Adipocyte (in vitro differentiated cells): Measurements from ENCODE around the gene DPP6.

Source experiments
- DNase-seq: peaks from one replicate; pipeline ENCODE4 v3.0.0-alpha.2; 2015; ENCODE audit warnings: low read depth
- H3K27me3 ChIP-seq: replicated peaks from 2 replicates; pipeline ENCODE4 v1.7.0; 2013; ENCODE audit warnings: mild to moderate bottlenecking, low read length, moderate library complexity; ENCODE audit not compliant: control insufficient read depth, insufficient read depth
- H3K36me3 ChIP-seq: 2 replicates; pipeline ENCODE4 v1.7.0; 2013; ENCODE audit warnings: low read length, mild to moderate bottlenecking, moderate library complexity; ENCODE audit not compliant: control insufficient read depth, insufficient read depth, severe bottlenecking
- H3K4me1 ChIP-seq: 2 replicates; pipeline ENCODE4 v1.7.0; 2013; ENCODE audit warnings: mild to moderate bottlenecking, low read length, moderate library complexity; ENCODE audit not compliant: control insufficient read depth, insufficient read depth
- H3K4me3 ChIP-seq: 2 replicates; pipeline ENCODE4 v1.7.0; 2013; ENCODE audit warnings: mild to moderate bottlenecking, low read length, moderate library complexity
- H3K9ac ChIP-seq: 2 replicates; pipeline ENCODE4 v1.7.0; 2013; ENCODE audit warnings: mild to moderate bottlenecking, low read length, moderate library complexity
- H3K9me3 ChIP-seq: 2 replicates; pipeline ENCODE4 v1.7.0; 2013; ENCODE audit warnings: mild to moderate bottlenecking, low read length, moderate library complexity; ENCODE audit not compliant: control insufficient read depth

The DPP6 gene

DNA sequence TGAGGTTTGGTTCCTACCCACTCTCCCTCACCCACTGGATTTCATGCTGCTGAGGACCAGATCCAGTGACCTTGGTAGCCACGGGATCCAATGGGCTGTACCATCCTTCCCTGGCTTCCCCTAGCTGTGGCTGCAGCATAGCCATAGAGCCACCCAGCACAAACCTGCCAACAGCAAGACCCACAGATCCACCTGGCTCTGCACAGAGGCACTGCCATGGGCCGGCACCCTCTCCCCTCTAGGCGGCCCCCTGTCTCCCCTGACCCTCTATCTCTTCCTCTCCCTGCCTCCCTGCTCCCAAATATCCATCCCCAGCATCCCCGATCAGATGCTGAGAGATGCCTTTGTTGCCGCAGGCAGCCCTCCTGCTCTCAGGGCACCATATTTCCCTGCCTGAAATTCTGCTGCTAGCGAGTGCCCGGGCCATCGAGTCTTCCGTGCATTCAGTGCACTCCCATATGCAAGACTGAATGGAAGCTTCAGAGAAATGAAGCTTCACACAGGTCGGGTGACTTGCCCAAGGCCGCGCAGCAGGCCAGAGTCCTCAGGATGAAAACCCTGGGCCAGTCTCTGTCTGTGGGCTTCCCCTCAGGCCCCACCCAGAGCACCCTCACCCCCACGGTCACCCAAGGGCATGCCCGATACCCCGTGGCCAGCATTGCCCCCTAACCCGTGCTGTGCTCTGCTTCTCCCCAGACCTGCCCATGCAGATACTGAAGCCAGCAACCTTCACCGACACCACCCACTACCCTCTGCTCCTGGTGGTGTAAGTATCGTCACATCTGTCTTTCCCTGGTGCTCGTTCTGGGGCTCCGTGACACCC is 819.9 kb downstream of the DPP6 start:
- Histone ChIP-seq H3K27me3 (peaks cover 2% of the 10 kb centered on the region), H3K4me1 (no peaks in the 10 kb centered on the region), H3K4me3 (no peak overlapping the region), H3K36me3 (no peaks in the 10 kb centered on the region), H3K9me3 (no peaks in the 10 kb centered on the region), H3K9ac (no peak overlapping the region)
- DNase-seq, result no peak

DNA sequence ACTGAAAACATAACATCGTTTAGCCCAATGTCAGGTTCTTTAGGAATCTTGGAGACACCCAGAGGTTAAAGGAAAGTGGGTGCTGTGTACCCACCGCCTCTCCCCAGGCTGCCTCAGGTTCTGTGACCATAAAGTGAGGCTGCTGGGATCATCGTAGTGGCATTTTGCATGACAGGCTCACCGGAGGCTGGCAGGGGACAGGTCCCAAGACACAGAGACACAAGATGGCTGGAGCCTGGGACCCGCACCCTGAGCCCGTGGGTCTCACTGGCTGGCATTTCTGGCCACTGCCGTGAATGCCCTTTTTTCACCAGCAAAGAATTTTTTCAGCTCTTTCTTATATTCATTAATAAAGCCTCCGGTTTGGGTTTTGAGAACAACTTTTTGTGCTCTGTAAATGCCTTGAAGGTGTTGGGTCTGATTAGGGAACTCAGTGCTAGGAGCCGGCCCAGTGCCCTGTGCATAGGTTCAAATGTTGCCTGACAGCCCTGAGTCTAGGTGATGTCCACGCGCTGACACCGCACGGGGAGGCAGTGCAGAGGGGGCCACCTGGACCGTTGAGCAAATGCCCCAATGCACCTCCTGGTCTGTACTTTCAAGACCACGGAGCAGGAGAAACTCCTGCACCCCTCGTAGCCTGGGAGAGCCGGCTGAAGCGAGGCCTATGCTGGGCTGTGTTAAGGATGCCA is 820.8 kb downstream of the DPP6 start:
- Histone ChIP-seq H3K36me3 (no peaks in the 10 kb centered on the region), H3K9me3 (no peaks in the 10 kb centered on the region), H3K9ac (no peak overlapping the region), H3K27me3 (peaks cover 2% of the 10 kb centered on the region), H3K4me3 (no peak overlapping the region), H3K4me1 (no peaks in the 10 kb centered on the region)
- no peak for DNase-seq

DNA sequence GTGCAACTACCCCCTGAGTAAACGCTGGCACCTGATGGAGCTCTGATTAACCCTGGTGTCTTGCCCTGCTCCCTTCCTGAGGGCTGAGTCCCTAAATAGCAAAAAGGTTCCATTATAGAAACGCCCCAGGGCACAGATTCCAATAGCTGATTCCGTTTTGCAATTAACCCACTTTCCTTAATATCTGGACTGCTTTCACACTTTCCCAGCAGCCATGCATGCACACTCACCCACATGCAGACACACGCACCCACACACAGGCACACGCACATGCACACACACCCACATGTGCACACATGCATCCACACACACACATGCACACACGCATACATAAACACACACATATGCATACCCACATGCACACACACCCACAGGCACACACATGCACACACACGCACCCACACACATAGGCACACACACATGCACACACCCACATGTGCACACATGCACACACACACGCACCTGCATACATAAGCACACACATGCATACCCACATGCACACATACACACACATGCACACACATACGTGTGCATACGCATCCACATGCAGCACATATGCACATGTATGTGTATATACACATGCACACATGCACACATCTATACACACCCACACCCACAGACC is 821.4 kb downstream of the DPP6 start:
- no peak overlapping the region for H3K4me3 ChIP-seq
- DNase-seq, result no peak
- peaks cover 2% of the 10 kb centered on the region for H3K27me3 ChIP-seq
- no peaks in the 10 kb centered on the region for H3K9me3 ChIP-seq
- H3K9ac ChIP-seq, result no peak overlapping the region
- H3K36me3 ChIP-seq, result no peaks in the 10 kb centered on the region
- H3K4me1 ChIP-seq, result no peaks in the 10 kb centered on the region

DNA sequence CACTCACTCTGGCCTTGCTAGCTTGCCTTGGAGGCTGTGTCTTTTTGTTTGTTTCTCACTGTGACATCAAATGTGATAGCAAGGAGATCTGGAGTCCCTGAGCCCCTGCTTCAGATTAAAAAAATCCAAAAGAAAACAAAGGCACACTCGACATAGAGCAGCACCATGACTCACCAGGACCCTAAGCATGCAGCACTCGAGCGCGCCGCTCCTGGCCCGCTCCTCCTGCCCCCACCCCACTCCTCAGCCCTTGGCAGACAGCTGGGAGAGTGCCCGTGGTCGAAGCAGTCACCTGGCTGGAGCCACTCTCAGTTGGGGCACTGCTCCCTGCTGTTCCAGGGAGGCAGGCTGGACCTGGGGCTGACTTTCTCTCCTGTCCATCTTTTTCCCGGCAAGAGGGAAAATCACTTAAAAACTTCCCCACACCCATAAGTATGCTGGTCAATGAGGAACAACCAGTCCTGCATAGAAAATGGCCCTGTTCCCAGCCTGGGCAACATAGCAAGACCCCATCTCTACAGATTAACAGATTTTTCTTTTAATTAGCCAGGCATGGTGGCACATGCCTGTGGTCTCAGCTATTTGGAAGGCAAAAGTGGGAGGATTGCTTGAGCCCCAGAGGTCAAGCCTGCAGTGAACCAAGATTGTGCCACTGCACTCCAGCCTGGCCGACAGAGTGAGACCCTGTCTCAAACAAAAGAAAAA is 822.4 kb downstream of the DPP6 start:
- H3K9me3 ChIP-seq, result no peaks in the 10 kb centered on the region
- H3K4me3 ChIP-seq, result no peak overlapping the region
- H3K36me3 ChIP-seq, result no peaks in the 10 kb centered on the region
- H3K4me1 ChIP-seq, result no peaks in the 10 kb centered on the region
- no peak for DNase-seq
- H3K27me3 ChIP-seq, result peaks cover 2% of the 10 kb centered on the region
- H3K9ac ChIP-seq, result no peak overlapping the region

DNA sequence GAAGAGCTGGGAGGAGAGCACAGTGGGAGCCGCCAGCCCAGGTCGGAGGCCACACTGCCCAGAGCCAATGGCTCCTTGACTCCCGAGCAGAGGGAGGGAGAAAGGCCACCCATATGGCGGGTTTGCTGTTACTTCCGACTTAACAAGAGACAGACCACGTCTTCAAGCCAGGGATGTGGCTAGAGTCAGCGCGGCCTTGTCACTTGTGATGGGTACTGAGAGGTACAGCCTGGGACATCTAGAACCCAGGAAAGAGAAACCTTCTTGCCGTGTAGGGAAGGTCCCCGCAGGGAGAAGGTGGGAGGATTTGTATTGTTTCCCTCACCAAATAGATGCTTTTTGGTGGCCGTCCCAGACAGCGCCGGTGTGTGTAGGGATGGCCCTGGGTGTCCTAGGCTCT is 823.1 kb downstream of the DPP6 start:
- peaks cover 2% of the 10 kb centered on the region for H3K27me3 ChIP-seq
- H3K9ac ChIP-seq, result no peak overlapping the region
- no peaks in the 10 kb centered on the region for H3K9me3 ChIP-seq
- no peaks in the 10 kb centered on the region for H3K36me3 ChIP-seq
- H3K4me1 ChIP-seq, result no peaks in the 10 kb centered on the region
- no peak for DNase-seq
- no peak overlapping the region for H3K4me3 ChIP-seq

DNA sequence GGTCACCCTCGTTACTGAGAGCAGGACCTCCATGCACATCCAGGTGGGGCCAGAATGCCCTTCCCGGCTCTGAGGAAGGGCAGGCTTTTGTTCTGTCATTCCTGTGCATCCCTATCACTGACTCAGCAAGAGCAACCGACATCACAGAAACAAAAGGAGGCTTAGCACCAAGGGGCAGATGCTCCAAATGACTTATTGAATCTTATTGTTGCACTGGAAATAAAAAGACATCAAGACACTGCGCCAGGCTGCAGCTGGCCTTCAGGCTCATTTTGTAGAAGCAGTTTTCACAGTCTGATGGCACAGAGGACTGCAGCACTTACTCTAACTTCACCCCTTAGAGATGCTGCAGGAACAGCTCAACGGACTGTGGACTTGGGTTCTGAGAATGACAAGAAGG is 824.3 kb downstream of the DPP6 start:
- DNase-seq, result no peak
- Histone ChIP-seq H3K27me3 (peaks cover 2% of the 10 kb centered on the region), H3K9ac (no peak overlapping the region), H3K4me1 (no peaks in the 10 kb centered on the region), H3K36me3 (no peaks in the 10 kb centered on the region), H3K9me3 (no peaks in the 10 kb centered on the region), H3K4me3 (no peak overlapping the region)

DNA sequence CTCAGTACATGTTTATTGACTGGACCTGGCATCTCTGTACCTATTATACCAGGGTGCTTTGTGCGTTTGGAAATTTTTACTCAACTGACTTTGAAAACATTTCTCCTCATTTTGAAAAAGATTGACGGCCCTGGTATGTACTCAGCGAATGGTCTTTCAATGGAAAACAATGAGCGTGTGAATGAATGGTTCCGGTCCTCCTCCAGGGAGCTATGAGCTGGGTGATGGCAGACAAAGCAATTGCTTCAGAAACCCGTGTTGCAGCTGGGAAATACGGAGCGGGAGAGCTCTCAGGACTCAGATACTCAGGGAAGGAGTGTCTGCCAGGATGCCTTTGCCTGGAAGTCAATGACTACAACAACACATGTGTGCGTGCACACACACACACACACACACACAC is 824.8 kb downstream of the DPP6 start:
- Histone ChIP-seq H3K4me1 (no peaks in the 10 kb centered on the region), H3K9me3 (no peaks in the 10 kb centered on the region), H3K36me3 (no peaks in the 10 kb centered on the region), H3K27me3 (peaks cover 2% of the 10 kb centered on the region), H3K9ac (no peak overlapping the region), H3K4me3 (no peak overlapping the region)
- DNase-seq, result no peak

DNA sequence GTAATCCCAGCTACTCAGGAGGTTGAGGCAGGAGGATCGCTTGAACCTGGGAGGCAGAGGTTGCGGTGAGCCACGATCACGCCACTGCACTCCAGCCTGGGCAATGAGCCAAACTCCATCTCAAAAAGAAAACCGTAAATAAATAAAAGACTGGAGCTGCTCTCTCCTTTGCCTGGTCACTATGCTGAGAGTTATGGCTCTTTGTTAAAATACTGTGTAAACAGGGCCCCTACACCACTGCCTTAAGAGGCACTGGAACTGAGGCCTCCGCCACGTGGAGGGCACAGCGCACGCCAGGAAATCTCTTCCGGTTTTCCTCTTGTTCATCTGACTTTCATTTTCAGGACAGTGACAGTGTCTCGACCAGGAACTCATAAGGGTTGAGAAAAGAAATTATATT is 827.4 kb downstream of the DPP6 start:
- Histone ChIP-seq H3K4me3 (no peak overlapping the region), H3K9me3 (no peaks in the 10 kb centered on the region), H3K9ac (no peak overlapping the region), H3K36me3 (no peaks in the 10 kb centered on the region), H3K4me1 (no peaks in the 10 kb centered on the region), H3K27me3 (no peaks in the 10 kb centered on the region)
- no peak for DNase-seq

DNA sequence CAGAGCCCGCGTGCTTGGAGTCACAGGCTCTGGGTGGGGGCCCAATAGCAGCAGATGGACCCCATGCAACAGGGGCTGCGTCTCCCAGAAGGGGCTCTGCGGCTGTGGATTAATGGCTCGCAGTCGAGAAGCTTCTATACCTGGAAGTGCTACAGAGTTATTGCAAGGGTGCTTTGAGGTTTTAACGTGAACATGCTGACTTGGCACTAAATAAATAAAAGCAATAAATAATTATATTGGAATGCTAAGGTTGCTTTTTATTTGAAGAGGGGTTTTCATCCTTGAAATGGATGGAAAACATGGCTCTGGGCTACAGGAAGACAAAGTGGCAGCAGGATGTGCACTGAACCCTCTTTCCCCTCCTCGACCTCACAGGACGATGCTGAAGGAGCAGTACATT is 828.3 kb downstream of the DPP6 start:
- H3K9ac ChIP-seq, result no peak overlapping the region
- H3K4me1 ChIP-seq, result no peaks in the 10 kb centered on the region
- no peaks in the 10 kb centered on the region for H3K27me3 ChIP-seq
- no peaks in the 10 kb centered on the region for H3K9me3 ChIP-seq
- DNase-seq, result no peak
- no peaks in the 10 kb centered on the region for H3K36me3 ChIP-seq
- no peak overlapping the region for H3K4me3 ChIP-seq

DNA sequence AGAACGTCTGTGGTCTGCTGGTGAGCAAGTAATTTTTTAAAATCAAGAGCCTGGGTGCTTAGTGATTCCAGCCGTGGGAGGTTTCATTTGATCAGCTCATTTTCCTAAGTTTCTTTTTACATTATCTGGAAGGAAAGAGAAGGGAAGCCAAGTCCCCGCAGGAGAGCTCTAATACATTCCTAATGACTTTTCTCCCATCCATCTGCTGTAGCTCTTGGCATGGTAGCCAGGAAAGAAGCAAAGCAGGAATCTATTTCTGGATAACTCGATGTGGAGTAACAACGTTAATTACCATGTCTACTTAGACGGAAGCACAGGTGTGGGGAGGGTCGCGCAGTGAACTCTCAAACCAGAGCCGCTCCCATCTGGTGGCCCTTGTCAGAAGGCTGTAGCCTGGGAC is 828.8 kb downstream of the DPP6 start:
- Histone ChIP-seq H3K9me3 (no peaks in the 10 kb centered on the region), H3K9ac (no peak overlapping the region), H3K4me1 (no peaks in the 10 kb centered on the region), H3K27me3 (no peaks in the 10 kb centered on the region), H3K36me3 (no peaks in the 10 kb centered on the region), H3K4me3 (no peak overlapping the region)
- no peak for DNase-seq

DNA sequence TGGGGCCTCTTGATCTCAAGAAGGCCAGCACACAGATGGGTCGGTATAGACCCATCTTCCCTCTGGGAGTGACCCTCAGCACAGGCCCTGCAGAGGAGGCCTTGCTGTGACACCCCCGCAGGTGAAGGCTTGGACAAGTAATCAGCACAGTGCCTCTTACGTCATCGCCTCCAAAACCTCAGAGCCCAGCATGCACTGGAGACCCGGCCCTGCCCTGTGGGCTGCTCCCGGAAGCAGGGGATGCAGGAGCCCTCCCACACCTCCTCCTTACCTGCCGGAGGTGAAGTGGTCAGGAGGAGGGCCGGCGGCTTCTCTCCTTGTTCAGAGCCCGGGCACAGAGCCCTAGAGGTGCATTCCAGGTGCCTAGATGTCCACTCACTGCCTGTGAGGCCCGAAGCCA is 829.3 kb downstream of the DPP6 start:
- no peaks in the 10 kb centered on the region for H3K4me1 ChIP-seq
- H3K27me3 ChIP-seq, result no peaks in the 10 kb centered on the region
- no peak overlapping the region for H3K4me3 ChIP-seq
- no peaks in the 10 kb centered on the region for H3K9me3 ChIP-seq
- H3K36me3 ChIP-seq, result no peaks in the 10 kb centered on the region
- no peak for DNase-seq
- no peak overlapping the region for H3K9ac ChIP-seq
